ENCODE data around the gene TSHZ2. TPM values are rescaled to one million over a fixed set of nuclear protein-coding genes. Genes with fewer than 3 reads are reported as not detected.

Gene TSHZ2
- total RNA-seq, 1 donor from 2014 or later, result 12.6 TPM

- Histone ChIP-seq H3K27ac (no peak overlapping the region), H3K4me3 (no peak overlapping the region), H3K36me3 (no peaks in the 10 kb centered on the region), H3K27me3 (ENCODE audit: low read depth) (peaks cover 11% of the 10 kb centered on the region), H3K4me1 (no peaks in the 10 kb centered on the region), H3K9me3 (no peaks in the 10 kb centered on the region)
- DNase-seq, result no peak
- TF ChIP-seq CTCF (IDR thresholded peaks at IDR 0.05), result no peak
- intact Hi-C loops (cut with DNase I), result no loop called here
- ATAC-seq, result no peak
Measured at GRCh38 chr20:53190225-53190624, 218.1 kb downstream of the TSHZ2 start.

GRCh38 chr20:53191957-53192356, 219.8 kb downstream of the TSHZ2 start:
- intact Hi-C loops (cut with DNase I), result no loop called here
- Histone ChIP-seq H3K9me3 (no peaks in the 10 kb centered on the region), H3K4me3 (no peak overlapping the region), H3K36me3 (no peaks in the 10 kb centered on the region), H3K4me1 (no peaks in the 10 kb centered on the region), H3K27me3 (ENCODE audit: low read depth) (peaks cover 16% of the 10 kb centered on the region), H3K27ac (no peak overlapping the region)
- TF ChIP-seq CTCF (IDR thresholded peaks at IDR 0.05), result no peak
- ATAC-seq, result no peak
- no peak for DNase-seq

- DNase-seq, result no peak
- H3K4me3 ChIP-seq, result no peak overlapping the region
- no peak overlapping the region for H3K27ac ChIP-seq
- H3K36me3 ChIP-seq, result no peaks in the 10 kb centered on the region
- H3K4me1 ChIP-seq, result no peaks in the 10 kb centered on the region
- intact Hi-C loops (cut with DNase I), result no loop called here
- no peak for ATAC-seq
- no peak for TF ChIP-seq CTCF (IDR thresholded peaks at IDR 0.05)
- no peaks in the 10 kb centered on the region for H3K9me3 ChIP-seq
- peaks cover 16% of the 10 kb centered on the region for H3K27me3 ChIP-seq (ENCODE audit: low read depth)
Measured at GRCh38 chr20:53194306-53195290, 222.4 kb downstream of the TSHZ2 start.

DNA sequence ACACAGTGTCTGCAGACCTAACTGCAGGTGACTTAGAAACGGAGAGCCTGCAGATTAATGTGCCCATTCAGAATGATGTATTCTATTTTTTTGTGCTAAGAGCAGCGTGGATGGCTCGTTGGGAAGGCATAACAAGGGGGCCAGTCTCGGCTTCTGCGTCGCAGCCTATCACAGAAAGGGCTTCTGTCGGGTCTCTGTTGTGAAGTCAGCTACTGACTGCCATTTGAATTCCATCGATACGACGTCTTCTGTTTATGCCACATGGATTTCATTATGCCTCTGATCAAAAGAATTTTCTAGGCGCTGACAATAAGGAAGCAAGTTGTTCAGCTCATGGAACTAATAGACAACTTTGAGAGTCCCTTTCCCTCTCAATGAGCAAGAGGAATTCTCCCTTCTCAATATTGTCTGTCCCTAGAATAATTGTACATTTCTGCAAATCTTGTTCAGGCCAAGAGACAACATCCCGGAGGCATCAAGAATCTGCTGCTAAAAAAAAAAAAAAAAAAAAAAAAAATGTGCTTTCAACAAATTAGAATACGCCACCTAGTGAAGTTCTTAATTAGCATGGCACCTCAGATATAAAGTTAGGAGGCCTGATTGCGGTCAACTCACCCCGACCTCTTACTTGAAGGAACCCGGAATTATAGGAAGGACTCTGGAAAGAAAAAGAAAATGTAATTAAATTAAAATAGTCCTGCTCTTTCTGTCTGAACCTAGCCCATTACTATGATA, 223.9 kb downstream of the TSHZ2 start:
- Histone ChIP-seq H3K27ac (no peak overlapping the region), H3K4me3 (no peak overlapping the region), H3K36me3 (no peaks in the 10 kb centered on the region), H3K4me1 (no peaks in the 10 kb centered on the region), H3K9me3 (no peaks in the 10 kb centered on the region), H3K27me3 (ENCODE audit: low read depth) (peaks cover 16% of the 10 kb centered on the region)
- TF ChIP-seq CTCF (IDR thresholded peaks at IDR 0.05), result no peak
- DNase-seq (no peak), ATAC-seq (no peak)
- intact Hi-C loops (cut with DNase I), result no loop called here

DNA sequence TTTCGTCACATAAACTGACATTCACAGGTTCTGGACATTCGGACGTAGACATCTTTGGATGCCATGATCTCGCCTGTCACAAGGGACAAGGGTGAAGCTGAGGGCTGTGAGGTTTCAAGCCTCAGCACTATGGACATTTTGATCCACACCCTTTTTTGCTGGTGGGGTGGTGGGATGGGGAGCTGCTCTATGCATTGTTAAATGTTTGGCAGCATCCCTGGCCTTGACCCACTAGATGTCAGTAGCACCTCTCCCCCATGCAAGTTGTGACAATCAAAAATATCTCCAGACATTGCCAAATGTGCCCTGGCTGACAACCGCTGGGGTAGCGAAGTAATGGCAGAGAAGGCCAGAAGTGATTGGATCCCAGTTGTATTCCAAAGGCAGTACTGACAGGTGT, 229.4 kb downstream of the TSHZ2 start:
- Histone ChIP-seq H3K4me1 (no peaks in the 10 kb centered on the region), H3K36me3 (no peaks in the 10 kb centered on the region), H3K27ac (no peak overlapping the region), H3K27me3 (ENCODE audit: low read depth) (no peaks in the 10 kb centered on the region), H3K9me3 (no peaks in the 10 kb centered on the region), H3K4me3 (no peak overlapping the region)
- no peak for ATAC-seq
- intact Hi-C loops (cut with DNase I), result no loop called here
- no peak for TF ChIP-seq CTCF (IDR thresholded peaks at IDR 0.05)
- no peak for DNase-seq
